Measurements from ENCODE around the gene ZSCAN21. TPM values are rescaled to one million over a fixed set of nuclear protein-coding genes. Genes with fewer than 3 reads are reported as not detected.

Gene ZSCAN21
- total RNA-seq, 1 donor from 2014 or later: 6.8 TPM

DNA sequence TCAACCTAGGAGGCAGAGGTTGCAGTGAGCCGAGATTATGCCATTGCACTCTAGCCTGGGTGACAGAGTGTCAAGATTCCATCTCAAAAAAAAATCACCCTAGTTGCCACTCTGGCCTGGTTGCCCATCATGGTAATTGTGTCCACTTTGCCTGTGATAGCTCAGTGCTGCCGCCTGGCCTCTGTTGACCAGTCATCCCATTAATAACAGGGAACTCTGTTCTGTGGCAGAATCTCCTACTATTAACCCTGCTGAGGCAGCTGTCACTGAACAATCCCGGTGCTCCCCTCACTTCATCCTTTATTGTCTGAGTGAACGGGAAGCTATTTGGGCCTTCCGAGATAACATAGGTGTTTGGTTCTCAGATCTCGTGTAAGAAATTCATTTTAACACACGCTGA, 17.4 kb downstream of the ZSCAN21 start:
- intact Hi-C loops (cut with micrococcal nuclease): no loop called here
- no peak for DNase-seq (ENCODE audit: low spot score)
- no peaks in the 10 kb centered on the region for H3K4me1 Mint-ChIP-seq (ENCODE audit: low read depth)
- peaks cover 22% of the 10 kb centered on the region for H3K9me3 Mint-ChIP-seq
- H3K27me3 Mint-ChIP-seq (ENCODE audit: insufficient read depth): no peaks in the 10 kb centered on the region
- H3K4me3 Mint-ChIP-seq: no peak overlapping the region
- H3K36me3 Mint-ChIP-seq (ENCODE audit: low read depth): peaks cover 44% of the 10 kb centered on the region
- no peak overlapping the region for H3K27ac Mint-ChIP-seq

DNA sequence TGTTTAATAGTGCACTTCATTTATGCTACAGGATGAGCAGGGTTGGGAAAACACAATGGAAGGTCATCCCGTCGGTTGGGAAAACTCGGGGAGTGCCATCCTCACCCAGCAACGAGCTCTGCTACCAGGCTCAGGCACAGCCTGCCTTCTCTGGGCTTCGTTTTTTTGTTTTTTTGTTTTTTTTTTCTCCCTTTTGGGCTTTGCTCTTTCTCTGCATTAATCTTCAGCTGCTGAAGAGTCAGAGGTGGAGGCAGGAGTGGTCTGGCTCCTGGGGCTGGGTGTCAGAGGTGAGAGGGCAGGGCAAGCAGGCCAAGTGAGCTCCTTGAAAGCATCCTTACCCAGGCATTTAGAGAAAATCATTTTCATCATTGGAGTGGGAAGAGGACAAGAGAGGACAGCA, 20.4 kb downstream of the ZSCAN21 start:
- no peaks in the 10 kb centered on the region for H3K4me1 Mint-ChIP-seq (ENCODE audit: low read depth)
- H3K4me3 Mint-ChIP-seq: no peak overlapping the region
- peaks cover 60% of the 10 kb centered on the region for H3K36me3 Mint-ChIP-seq (ENCODE audit: low read depth)
- no peak overlapping the region for H3K27ac Mint-ChIP-seq
- intact Hi-C loops (cut with micrococcal nuclease): no loop called here
- no peaks in the 10 kb centered on the region for H3K27me3 Mint-ChIP-seq (ENCODE audit: insufficient read depth)
- DNase-seq (ENCODE audit: low spot score): no peak
- H3K9me3 Mint-ChIP-seq: peaks cover 34% of the 10 kb centered on the region

DNA sequence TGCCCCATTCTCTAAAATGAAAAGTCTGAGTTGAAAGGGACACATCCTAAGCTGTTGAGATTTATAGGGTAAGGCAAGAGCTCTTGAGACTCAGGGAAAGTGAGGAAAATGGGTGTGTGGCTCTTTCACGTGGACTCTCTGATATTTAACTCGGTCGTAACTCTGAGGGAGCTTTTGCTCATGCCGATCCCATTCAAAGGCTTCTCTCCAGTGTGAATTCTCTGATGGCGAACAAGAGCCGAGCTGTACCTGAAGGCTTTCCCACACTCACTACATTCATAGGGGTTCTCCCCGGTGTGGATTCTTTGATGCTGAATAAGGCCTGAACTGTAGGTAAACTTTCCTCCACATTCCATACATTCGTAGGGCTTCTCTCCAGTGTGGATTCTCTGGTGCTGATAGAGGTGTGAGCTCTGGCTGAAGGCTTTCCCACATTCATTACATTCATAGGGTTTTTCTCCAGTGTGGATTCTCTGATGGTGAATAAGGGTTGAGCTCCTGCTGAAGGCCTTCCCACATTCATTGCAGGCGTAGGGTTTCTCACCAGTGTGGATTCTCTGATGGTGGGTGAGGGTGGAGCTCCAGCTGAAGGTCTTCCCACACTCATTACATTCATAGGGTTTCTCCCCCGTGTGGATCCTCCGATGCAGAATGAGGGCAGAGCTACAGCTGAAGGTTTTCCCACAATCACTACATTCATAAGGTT, 21.6 kb downstream of the ZSCAN21 start:
- DNase-seq (ENCODE audit: low spot score): no peak
- intact Hi-C loops (cut with micrococcal nuclease): no loop called here
- Mint-ChIP-seq H3K4me1 (ENCODE audit: low read depth) (no peaks in the 10 kb centered on the region), H3K4me3 (no peak overlapping the region), H3K27ac (no peak overlapping the region), H3K36me3 (ENCODE audit: low read depth) (peaks cover 68% of the 10 kb centered on the region), H3K27me3 (ENCODE audit: insufficient read depth) (no peaks in the 10 kb centered on the region), H3K9me3 (peaks cover 37% of the 10 kb centered on the region)

DNA sequence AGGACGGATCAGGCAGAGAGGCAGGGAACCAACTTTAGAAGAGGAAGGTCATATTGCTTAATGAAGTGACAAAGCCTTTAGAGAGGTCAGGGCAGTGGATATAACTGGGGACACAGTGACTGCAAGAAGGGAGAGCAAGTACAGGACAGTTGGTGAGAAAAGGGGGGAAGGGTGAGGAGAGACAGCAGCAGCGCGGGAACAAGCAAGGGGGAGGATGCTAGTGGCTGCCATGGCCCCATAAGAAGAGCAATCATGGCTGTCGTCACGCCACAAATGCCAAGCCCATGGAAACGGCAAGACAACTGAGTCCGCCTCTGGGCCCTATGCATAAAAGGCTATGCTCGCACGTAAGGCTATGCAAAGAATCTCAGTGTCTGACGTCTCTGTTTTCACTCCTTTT, 22.9 kb downstream of the ZSCAN21 start:
- peaks cover 37% of the 10 kb centered on the region for H3K9me3 Mint-ChIP-seq
- no peak overlapping the region for H3K4me3 Mint-ChIP-seq
- no peaks in the 10 kb centered on the region for H3K27me3 Mint-ChIP-seq (ENCODE audit: insufficient read depth)
- H3K36me3 Mint-ChIP-seq (ENCODE audit: low read depth): peaks cover 78% of the 10 kb centered on the region
- no peak for DNase-seq (ENCODE audit: low spot score)
- no peak overlapping the region for H3K27ac Mint-ChIP-seq
- intact Hi-C loops (cut with micrococcal nuclease): no loop called here
- H3K4me1 Mint-ChIP-seq (ENCODE audit: low read depth): no peaks in the 10 kb centered on the region

DNA sequence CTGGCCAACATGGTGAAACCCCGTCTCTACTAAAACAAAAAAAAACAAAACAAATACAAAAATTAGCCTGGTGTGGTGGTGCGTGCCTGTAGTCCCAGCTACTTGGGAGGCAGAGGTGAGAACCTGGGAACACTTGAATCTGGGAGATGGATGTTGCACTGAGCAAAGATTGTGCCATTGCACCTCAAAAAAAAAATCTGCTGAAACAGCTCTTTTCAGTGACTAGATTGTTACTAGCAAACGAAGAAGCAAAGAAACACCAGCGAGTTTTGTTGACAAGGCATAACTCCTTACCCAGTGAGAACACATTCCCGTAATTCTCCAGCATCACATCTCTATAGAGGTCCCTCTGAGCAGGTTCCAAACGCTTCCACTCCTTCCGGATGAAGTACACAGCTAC, 25.3 kb downstream of the ZSCAN21 start:
- H3K4me1 Mint-ChIP-seq (ENCODE audit: low read depth): peaks cover under 1% of the 10 kb centered on the region
- no peak for DNase-seq (ENCODE audit: low spot score)
- peaks cover 82% of the 10 kb centered on the region for H3K36me3 Mint-ChIP-seq (ENCODE audit: low read depth)
- no peak overlapping the region for H3K27ac Mint-ChIP-seq
- H3K4me3 Mint-ChIP-seq: no peak overlapping the region
- intact Hi-C loops (cut with micrococcal nuclease): no loop called here
- H3K9me3 Mint-ChIP-seq: peaks cover 37% of the 10 kb centered on the region
- no peaks in the 10 kb centered on the region for H3K27me3 Mint-ChIP-seq (ENCODE audit: insufficient read depth)

DNA sequence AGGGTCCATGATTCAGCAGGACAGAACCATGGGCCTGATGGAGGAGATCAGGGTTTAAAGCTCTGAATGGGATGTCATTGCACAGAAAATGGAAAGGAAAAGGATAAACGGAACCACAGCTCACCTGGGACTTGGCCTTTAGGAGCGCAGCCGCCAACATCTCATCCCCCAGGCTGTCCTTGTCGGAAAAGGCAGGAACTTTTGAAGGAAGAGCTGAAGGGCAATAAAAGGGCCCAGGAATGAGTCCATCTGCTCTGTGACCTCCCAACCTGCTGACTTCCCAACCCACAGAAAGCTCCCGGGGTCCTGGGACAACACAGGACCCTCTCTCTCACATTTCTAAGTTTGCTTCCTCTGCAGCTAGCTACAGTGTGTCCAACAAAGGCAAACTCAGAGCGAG, 25.8 kb downstream of the ZSCAN21 start:
- Mint-ChIP-seq H3K4me1 (ENCODE audit: low read depth) (peaks cover 5% of the 10 kb centered on the region), H3K4me3 (no peak overlapping the region), H3K9me3 (peaks cover 31% of the 10 kb centered on the region), H3K36me3 (ENCODE audit: low read depth) (peaks cover 76% of the 10 kb centered on the region), H3K27ac (no peak overlapping the region), H3K27me3 (ENCODE audit: insufficient read depth) (no peaks in the 10 kb centered on the region)
- intact Hi-C loops (cut with micrococcal nuclease): no loop called here
- no peak for DNase-seq (ENCODE audit: low spot score)

DNA sequence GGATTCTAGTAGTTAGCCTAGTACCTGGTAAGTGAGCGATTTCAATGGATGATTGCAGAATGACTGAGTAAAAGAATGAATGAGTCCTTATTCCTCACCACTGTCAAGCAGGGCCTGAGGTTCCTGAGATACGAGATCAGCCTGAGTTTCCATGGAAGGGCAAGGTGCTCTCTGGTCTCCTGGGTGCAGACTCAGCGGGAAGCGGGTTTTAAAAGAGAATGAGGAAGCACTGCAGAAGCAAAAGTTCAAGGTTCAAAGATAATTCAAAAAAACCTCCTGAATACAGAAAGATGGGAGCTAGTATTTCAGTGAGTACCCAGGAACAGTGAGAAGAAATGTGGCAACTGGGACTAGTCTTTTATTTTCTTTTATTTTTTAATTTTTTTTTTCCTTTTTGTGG, 27.6 kb downstream of the ZSCAN21 start:
- H3K27ac Mint-ChIP-seq: no peak overlapping the region

DNA sequence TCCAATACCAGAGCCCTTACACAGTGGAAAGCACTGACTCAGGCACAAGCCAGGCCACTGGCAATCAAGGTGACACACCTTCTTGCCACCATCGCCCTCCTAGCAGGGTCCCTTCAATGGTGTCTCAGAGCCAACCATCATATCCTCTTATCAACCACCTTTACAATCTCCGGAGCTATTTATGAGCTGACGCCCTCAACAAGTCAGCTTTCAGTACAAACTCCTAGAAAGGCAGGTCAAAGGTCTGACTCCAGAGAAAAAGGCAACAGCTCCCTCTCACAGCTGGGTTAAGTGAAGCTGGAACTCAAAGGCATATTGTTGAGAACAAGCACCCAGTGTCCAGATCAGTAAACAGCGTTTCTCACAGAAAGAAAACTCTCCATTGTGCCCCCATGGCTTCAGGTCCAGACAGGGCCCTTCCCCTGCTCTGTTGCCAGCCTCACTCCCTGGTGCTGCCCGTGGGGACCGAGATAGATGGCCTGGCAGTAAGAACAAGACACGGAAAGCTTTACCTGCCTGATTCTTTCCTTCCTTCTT, 29.5 kb downstream of the ZSCAN21 start:
- Mint-ChIP-seq H3K4me1 (ENCODE audit: low read depth) (peaks cover 31% of the 10 kb centered on the region), H3K36me3 (ENCODE audit: low read depth) (peaks cover 46% of the 10 kb centered on the region), H3K4me3 (peak overlapping the region; percentile 63), H3K27me3 (ENCODE audit: insufficient read depth) (no peaks in the 10 kb centered on the region), H3K27ac (no peak overlapping the region), H3K9me3 (peaks cover 4% of the 10 kb centered on the region)
- intact Hi-C loops (cut with micrococcal nuclease): no loop called here
- no peak for DNase-seq (ENCODE audit: low spot score)

More for the DNA sequence above, 27.6 kb downstream of the ZSCAN21 start:
- intact Hi-C loops (cut with micrococcal nuclease): no loop called here
- peaks cover 13% of the 10 kb centered on the region for H3K9me3 Mint-ChIP-seq
- peak overlapping the region; percentile 4 for H3K4me3 Mint-ChIP-seq
- no peaks in the 10 kb centered on the region for H3K27me3 Mint-ChIP-seq (ENCODE audit: insufficient read depth)
- H3K4me1 Mint-ChIP-seq (ENCODE audit: low read depth): peaks cover 20% of the 10 kb centered on the region
- DNase-seq (ENCODE audit: low spot score): no peak
- peaks cover 64% of the 10 kb centered on the region for H3K36me3 Mint-ChIP-seq (ENCODE audit: low read depth)

DNA sequence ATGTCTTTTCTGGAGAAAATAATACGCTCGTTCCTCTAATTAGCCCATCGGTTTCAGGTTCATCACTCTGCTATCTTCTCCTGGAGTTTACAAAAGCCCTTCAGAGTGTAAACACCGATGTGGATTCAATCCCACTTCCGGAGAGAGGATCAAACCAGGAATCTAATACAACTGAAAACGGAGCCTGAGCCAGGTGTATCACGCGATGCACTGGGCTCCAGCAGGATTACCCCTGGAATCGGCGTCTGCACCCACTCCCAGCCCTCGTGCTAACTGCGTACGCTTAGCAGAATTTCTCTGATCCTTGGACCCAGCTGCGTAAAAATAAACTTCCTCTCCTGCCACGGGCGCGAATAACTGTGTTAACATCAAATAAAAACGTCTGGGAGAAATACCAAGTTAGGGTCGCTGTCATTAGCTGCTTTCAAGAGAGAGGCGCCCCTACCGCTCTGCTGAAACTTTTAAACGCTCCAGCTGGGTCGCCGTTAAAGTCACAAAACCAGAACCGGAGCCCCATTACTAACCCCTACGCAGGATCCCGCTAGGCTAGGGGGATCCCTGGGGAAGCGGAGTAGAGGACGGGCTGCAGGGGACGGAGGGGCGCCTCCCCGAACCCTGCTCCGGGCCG, 31.4 kb downstream of the ZSCAN21 start:
- peak overlapping the region; percentile 70 for H3K27ac Mint-ChIP-seq
- peaks cover 28% of the 10 kb centered on the region for H3K36me3 Mint-ChIP-seq (ENCODE audit: low read depth)
- DNase-seq (ENCODE audit: low spot score): no peak
- intact Hi-C loops (cut with micrococcal nuclease): loop anchor here (1.0 to 5.0 kb wide), 11 partner anchors 8 to 579 kb away; partner anchors contain the start of genes AP4M1, CNPY4, MCM7 and MEPCE
- peaks cover 4% of the 10 kb centered on the region for H3K27me3 Mint-ChIP-seq (ENCODE audit: insufficient read depth)
- H3K4me3 Mint-ChIP-seq: peak overlapping the region; percentile 89
- H3K4me1 Mint-ChIP-seq (ENCODE audit: low read depth): peaks cover 31% of the 10 kb centered on the region
- H3K9me3 Mint-ChIP-seq: no peaks in the 10 kb centered on the region

DNA sequence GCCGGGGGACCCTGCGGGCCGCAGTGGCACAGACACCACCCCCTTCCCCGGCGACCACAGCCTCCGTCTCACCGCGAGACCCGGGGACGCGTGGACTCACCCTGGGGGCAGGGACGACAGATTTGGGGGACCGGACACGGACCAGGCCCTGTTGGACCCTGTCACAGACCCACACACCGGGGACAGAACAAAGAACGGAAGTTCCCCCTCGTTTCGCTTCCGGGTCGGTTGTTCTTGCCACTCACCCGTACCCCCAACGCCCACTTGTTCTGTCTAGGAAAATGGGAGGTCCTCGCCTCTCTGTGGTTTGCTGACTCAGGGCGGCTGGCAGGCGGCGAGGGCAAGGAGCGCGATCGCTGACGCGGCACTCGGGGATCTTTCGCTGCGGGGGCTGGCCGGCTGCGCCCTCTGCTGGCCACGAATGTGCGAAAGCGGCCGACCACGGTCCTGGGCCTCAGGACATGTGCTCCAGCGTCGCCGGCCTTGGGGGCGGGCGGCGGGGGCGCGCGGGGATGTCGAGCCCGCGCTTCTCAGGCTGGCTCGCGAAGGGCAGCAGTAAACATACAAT, 32.0 kb downstream of the ZSCAN21 start, which contains the start of gene ZNF3:
ZNF3 (minus strand) TSS at position 189 of the 568 bp plus-strand sequence. CDS start 4,366 bp downstream, outside the sequence.
- peak within 1 kb of the TSS; percentile 89 for H3K4me3 Mint-ChIP-seq
- peak within 1 kb of the TSS; percentile 92 for H3K27ac Mint-ChIP-seq
- DNase-seq (ENCODE audit: low spot score): peak; percentile 98
- peaks cover 4% of the 10 kb centered on the region for H3K27me3 Mint-ChIP-seq (ENCODE audit: insufficient read depth)
- intact Hi-C loops (cut with micrococcal nuclease): loop anchor here (1.0 to 5.0 kb wide), 12 partner anchors 8 to 579 kb away; partner anchors contain the start of genes AP4M1, CNPY4, MBLAC1 and MCM7
- H3K36me3 Mint-ChIP-seq (ENCODE audit: low read depth): peaks cover 22% of the 10 kb centered on the region
- peaks cover 31% of the 10 kb centered on the region for H3K4me1 Mint-ChIP-seq (ENCODE audit: low read depth)
- H3K9me3 Mint-ChIP-seq: no peaks in the 10 kb centered on the region

DNA sequence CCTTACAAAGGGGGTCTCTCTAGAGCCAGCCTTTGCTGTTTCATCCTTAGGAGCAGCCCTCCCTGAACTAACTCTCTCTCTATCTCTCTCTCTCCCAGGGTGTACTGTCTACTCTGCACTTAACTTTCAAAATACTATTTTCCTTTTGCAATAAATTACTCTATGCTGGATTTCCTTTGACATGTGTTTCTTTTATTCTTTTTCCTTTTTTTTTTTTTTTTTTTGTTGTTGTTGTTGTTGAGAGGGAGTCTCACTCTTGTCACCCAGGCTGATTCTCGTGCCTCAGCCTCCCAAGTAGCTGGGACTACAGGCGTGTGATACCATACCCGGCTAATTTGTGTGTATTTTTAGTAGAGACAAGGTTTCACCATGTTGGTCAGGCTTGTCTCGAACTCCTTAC, 33.4 kb downstream of the ZSCAN21 start:
- Mint-ChIP-seq H3K9me3 (no peaks in the 10 kb centered on the region), H3K4me3 (peak overlapping the region; percentile 89), H3K36me3 (ENCODE audit: low read depth) (peaks cover 16% of the 10 kb centered on the region), H3K27me3 (ENCODE audit: insufficient read depth) (peaks cover 6% of the 10 kb centered on the region), H3K27ac (peak overlapping the region; percentile 92), H3K4me1 (ENCODE audit: low read depth) (peaks cover 31% of the 10 kb centered on the region)
- no peak for DNase-seq (ENCODE audit: low spot score)
- intact Hi-C loops (cut with micrococcal nuclease): loop anchor here (1.0 to 5.0 kb wide), 2 partner anchors 43 to 581 kb away; partner anchors contain the start of genes MBLAC1, ZKSCAN5 and ZNF394

DNA sequence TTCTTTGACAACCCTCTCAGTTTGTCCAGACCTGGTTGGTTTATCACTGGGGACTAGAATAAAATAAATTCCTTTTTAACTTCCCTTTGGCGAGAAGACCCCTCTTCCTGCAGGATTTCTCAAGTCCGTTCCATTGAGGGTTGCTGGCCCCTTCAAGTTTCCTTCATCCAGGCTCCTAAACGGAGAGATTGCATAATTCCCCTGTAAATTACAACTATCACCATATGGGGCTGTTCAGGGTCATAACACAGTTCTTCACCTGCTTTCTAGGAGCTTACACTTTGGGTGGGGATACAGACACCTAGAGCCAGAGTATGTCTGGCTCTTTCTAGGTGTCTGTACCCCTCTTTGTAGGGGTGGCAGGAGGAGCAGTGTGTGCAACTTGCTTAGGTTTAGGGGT, 35.9 kb downstream of the ZSCAN21 start:
- H3K4me1 Mint-ChIP-seq (ENCODE audit: low read depth): peaks cover 34% of the 10 kb centered on the region
- peaks cover 15% of the 10 kb centered on the region for H3K36me3 Mint-ChIP-seq (ENCODE audit: low read depth)
- no peaks in the 10 kb centered on the region for H3K9me3 Mint-ChIP-seq
- peaks cover 6% of the 10 kb centered on the region for H3K27me3 Mint-ChIP-seq (ENCODE audit: insufficient read depth)
- no peak overlapping the region for H3K4me3 Mint-ChIP-seq
- intact Hi-C loops (cut with micrococcal nuclease): no loop called here
- H3K27ac Mint-ChIP-seq: peak overlapping the region; percentile 52
- no peak for DNase-seq (ENCODE audit: low spot score)
